C4-2B (cell line): ENCODE data around the gene FAM124B.

Experiments used
- H3K27ac ChIP-seq: fragments of 450-650 bp; 2 replicates; pipeline ENCODE4 v1.5.1; 2017
- ZFX ChIP-seq: fragments of 450-650 bp; IDR thresholded peaks from 2 replicates; pipeline ENCODE4 v1.6.1; 2017
- TF ChIP-seq, protein P1 (sequence below): fragments of 450-650 bp; conservative IDR thresholded peaks from 2 replicates; pipeline ENCODE4 v1.5.1; 2017; ENCODE audit warnings: mild to moderate bottlenecking

The FAM124B gene

DNA sequence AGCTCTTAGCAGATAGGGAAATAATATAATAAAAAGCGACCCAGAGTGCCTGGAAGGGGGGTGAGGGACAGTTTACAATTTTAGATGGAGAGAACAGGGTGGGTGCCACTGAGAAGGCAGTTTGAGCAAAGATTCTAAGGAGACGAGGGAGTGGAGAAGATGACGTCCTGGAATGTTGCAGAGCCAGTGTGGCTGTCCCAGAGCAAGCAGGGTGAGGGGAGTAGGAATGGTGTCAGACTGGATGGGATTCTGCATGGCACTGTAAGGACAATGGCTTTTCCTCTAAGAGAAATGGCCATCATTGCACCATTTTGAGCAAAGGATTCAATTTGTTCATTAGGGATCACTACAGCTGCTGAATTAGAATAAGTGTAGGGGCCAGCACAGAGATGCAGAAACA is 73.1 kb downstream of the FAM124B start:
- TF ChIP-seq, protein P1, sequence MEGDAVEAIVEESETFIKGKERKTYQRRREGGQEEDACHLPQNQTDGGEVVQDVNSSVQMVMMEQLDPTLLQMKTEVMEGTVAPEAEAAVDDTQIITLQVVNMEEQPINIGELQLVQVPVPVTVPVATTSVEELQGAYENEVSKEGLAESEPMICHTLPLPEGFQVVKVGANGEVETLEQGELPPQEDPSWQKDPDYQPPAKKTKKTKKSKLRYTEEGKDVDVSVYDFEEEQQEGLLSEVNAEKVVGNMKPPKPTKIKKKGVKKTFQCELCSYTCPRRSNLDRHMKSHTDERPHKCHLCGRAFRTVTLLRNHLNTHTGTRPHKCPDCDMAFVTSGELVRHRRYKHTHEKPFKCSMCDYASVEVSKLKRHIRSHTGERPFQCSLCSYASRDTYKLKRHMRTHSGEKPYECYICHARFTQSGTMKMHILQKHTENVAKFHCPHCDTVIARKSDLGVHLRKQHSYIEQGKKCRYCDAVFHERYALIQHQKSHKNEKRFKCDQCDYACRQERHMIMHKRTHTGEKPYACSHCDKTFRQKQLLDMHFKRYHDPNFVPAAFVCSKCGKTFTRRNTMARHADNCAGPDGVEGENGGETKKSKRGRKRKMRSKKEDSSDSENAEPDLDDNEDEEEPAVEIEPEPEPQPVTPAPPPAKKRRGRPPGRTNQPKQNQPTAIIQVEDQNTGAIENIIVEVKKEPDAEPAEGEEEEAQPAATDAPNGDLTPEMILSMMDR = no peak
- TF ChIP-seq ZFX = no peak
- no peak overlapping the region for H3K27ac ChIP-seq
